ENCODE results near the gene PDGFRB.

Gene PDGFRB

DNA sequence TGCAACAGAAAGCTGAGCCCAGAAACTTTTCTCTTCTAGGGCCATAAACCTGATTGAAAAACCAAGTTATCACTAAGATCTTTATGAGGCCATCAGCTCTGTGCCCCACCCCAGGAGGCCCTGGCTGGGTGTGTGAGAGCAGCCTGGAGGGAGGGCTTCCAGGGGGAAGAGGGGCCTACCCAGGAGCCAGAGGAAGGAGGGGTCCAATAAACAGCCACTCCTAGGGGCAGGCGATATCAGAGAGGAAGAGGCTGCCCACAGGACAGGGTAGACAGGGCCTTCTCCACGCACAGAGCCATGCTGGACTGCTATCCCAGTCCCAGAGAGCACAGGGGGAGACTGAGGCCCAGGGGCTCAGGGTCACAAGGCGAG is 6.5 kb upstream of the PDGFRB start:
- no peak for DNase-seq

- peak; percentile 63 to 73 for DNase-seq
Observed at GRCh38 chr5:150161242-150162141, 5.8 kb upstream of the PDGFRB start.

DNA sequence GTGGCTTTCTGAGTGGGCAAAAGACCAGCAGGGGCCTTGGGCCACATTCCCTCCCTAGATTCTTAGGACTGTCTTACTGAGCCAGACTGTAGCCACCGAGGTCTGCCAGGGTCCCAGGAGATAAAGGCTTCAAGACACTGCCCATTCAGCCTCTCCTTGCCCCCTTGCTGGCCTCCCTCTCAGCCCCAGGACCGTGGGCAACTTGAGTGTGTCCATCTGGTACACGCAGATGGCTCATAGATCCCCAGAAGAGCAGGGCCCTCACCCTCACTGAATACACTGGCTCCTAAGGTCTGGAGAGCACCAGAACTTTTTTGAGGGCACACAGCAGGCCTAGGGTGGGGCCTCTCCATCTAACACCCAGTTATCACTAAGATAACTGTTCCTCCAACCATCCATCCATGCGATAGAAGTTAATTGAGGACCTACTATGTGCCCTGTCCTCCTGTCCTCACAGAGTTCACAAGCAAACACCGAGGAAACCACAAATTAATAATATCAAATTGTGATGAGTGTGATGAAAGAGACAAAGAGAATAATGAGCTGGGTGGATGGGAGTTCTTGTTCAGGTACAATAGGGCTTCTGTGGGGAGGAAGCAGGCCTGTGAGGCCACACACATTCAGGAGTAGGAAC is 4.9 kb upstream of the PDGFRB start:
- no peak for DNase-seq

DNA sequence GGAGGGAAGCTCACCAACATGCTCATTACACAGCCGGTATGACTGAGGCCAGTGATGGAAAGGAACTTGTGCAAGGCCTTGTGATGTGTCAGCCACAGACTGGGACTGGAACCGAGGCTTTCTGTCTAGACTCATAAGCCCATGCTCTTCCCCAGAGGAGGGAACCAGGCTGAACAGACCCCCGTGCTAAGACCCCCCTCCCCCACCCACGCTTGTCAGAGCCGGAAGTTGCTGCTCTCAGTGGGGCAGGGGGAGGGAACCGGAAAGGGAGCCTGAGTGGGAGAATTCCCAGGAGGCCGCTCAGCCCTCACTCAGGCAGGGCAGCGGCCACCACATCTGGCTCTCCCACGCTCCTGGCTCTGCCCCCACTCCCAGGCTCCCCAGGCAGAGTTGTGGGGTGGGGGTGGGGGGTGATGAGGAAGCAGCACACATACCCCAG is 4.1 kb upstream of the PDGFRB start:
- peak; percentile 70 to 72 for DNase-seq

DNA sequence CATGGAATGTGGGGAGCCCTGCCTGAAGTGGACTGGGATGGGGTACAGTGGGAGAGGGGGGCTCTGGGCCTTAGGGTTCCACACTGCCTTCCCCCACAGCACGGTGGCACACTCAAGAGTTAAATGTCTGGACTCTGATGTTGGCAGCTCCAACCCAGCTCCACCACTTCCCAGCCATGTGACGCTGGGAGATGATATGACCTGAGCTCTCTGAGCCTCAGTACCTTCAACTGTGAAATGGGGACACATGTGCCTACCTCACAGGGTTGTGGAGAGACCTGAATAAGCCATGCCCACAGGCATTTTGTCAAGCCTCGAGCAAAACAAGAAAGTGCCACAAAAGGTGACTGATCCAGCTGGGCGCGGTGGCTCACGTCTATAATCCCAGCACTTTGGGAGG is 3.4 kb upstream of the PDGFRB start:
- DNase-seq = no peak

DNA sequence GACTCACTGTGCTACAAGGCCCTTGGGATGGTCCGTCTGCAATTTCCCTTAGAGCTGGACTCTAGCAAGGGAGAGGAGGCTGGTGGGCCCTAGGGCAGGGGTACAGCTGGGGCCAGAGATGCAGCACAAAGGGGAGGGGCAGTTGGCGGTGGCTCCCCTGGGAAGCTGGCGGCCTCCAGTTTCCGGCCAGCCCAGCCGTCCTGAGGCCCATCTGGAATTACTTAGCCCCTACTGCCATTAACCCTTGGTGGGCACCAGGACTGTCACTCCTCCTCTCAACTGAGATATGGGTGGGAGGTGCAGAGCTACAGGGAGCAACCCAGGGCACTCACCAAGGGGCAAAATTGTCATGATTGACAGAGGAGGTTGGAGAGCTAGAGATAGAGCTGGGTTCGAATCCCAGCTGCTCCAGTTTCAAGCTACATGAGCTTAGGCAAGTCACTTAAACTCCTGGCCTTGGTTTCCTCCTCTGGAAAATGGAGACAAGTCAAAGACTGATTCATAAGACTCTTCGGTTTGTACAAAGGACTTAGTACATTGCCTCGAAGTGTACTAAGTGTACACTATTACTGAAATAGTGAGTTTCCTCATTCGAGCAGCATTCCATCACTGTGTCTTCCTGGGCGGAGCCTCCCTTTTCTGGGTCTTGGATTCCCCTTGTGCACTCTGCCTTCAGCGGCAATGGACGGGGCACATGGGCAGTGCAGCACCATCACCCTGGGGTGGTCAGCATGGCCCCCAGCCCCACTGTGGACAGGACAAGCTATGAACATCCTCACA is 2.7 kb upstream of the PDGFRB start:
- DNase-seq = no peak

DNA sequence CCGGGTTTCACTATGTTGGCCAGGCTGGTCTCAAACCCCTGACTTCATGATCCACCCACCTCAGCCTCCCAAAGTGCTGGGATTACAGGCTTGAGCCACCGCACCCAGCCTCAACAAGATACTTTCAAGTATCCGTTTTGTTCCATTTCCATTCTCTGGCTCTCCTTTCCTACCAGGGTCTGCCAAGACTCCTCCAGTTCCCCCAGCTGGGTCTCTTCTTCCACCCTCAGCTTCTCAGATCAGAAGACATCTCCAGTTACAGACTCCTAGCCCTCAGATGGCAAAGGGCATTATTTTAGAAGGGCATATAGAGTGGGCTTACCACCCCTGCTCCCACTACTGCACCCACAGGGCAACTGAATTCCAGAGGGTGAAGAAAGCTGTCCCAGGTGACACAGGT is 1.5 kb upstream of the PDGFRB start:
- no peak for DNase-seq

DNA sequence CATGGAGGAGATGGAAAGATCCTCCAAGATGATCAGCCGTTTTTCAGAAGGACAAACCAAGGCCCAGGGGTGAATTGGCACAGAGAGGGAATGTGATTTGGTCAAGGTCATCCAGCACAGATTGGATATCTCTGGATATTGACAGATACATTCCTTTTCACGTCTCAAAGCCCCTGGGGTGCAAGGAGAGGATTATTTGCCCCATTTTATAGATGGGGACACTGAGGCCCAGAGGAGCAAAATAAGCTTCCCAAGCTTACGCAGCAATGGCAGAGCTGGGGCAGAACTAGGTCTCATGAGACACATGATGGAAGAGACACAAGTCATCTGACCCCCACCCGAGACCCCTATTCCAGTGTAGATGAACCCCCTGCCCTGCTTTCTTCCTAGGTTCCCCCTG is 895 bp upstream of the PDGFRB start:
- DNase-seq = no peak

- no peak for DNase-seq
Observed at GRCh38 chr5:150156027-150156368, 353 bp upstream of the PDGFRB start.

DNA sequence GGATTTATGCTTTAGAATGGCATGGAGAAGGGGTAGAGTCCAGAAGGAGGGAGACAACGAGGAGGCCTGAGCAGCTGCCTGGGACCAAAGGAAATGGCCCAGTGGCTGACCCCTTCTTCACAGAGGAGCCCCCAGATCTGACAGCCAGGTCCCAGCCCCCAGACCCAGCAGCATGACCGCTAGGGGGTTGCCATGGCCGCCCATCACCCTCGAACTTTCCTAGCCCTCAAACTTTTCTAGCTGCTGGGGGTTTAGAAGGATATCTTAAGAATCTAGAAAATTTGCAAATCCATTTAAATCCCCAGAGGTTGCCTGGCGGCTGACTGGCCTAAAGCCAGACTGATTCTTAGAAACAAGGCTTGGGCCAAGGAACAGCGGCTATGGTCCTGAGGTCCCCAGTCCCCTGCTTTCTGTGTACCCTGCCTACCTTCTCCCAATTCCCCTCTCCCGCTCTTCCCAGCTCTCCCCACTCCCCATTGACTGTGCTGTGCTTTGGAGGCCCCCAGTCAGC is 972 bp downstream of the PDGFRB start:
- no peak for DNase-seq

DNA sequence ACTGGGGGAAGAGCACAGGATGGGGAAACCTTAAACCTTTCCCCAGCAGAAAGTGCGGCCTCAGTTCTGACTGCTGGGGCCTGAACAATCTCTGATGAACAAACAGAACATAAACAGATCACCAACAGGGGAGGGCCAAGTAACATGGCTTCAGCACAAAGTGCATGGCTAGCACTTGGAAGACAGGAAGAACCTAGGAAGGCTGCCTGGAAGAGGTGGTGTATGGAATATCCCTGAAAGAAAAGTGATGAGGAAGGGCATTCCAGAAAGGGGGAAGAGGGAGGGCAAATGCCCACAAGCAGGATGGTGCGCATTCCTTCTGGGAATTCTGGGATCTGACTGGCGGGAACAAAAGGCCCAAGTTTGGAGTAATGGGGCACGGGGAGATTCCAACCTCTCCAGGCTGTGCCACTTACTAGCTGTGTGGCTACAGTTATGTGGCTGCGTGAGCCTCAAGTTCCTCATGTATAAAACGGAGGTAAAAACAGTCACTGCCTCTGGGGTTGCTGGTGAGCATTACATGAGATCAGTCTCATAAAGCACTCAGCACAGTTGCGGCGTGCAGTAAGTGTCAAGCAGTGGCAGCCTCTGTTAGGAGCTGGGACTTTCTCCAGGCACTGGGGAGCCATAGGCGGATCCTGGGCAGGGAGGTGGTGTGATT is 1.6 kb downstream of the PDGFRB start:
- DNase-seq = peak; percentile 57 to 61

DNA sequence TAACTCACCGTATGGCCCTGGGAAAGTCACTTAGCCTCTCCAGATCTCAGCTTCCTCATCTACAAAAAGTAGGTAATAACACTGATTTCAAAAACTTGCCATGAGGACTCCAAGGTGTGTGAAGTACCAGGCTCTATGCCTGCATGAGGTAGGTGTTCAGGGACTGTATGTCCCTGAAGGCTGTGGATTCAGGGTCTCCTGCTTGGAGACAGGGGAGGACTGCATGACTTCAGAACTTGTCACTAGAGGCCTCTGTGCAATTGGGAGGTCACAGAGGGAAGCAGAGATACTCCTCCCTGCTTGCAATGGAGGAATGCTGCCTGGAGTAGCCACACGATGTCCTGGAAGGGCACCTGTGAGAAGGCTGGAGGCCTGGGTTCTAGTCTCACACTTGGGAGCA is 2.2 kb downstream of the PDGFRB start:
- DNase-seq = no peak

- DNase-seq = no peak
Observed at GRCh38 chr5:150152636-150153462, 2.8 kb downstream of the PDGFRB start.

DNA sequence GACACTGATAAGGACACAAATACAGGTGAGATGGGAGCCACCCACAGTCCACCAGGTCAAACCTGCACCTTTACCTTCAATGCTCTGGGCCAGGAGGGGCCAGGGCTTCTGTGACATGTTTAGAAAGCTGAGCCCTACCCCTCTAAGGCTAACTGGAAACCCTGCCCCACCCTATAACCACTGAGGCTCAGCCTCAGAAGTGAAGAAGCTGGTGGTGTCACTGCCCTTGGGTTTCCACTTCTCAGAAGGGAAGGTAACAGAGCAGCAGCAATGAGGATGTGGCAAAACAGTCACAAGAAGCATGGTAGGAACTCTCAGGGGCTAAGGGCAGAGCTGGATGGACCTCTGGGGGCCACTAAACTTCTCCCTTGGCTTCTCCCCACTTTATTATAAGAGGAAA is 6.0 kb downstream of the PDGFRB start:
- DNase-seq = no peak

DNA sequence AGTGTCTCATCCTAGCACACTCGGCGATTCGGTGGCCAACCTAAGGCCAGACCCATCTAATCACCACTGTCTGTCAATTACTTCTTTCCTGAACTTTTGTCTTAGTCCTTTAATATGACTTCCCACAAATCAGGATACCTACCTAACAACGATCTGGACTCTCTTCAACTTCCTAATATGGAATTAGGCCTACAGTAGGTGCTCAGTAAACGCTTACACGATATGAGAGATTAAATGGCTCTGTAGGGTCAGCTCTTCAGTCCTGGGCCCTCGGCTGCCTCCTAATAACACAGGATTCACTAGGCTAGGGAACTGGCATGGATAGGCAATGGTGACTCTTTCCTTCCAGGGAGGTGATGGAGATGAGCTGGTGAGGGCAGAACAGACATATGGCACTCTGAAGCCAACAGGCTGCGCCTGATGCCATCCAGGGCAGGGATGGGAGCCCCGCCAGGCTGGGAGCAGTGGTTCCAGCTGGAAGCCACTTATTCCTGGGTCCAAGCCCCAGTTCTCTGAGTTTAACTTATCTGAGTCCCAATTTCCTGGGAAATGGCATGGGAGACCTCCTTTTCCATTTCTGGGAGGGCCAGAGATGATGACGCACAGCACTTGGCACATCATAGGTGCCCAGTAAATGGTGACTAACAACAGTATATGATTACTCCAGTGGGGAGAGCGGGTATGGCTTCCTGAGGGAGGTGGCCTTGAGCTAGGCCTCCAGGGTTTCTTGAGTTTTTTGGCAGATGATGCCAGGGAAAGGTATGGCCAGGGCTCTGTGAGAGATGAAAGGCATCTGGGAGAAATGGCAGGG is 7.3 kb downstream of the PDGFRB start:
- DNase-seq = no peak

DNA sequence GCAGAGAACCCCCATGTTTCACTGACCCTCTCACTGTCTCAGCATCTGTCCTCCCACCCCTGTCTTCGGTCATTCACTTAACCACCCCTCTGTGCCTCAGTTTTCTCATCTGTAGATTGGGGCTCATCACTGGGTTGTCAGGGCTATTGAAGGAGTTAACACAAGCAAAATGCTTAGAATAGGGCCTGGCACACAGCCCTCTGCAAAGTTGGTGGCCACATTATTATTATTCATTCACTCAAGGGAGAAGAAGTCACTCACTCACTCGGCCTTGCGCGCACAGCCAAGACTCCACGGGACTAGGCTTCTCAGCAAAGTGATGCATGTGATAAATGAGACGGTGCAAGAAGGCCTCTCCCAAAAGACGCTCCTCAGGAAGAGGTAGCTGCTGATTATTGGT is 8.0 kb downstream of the PDGFRB start:
- no peak for DNase-seq

GRCh38 chr5:150146862-150147601 is 8.6 kb downstream of the PDGFRB start:
- DNase-seq = no peak

DNA sequence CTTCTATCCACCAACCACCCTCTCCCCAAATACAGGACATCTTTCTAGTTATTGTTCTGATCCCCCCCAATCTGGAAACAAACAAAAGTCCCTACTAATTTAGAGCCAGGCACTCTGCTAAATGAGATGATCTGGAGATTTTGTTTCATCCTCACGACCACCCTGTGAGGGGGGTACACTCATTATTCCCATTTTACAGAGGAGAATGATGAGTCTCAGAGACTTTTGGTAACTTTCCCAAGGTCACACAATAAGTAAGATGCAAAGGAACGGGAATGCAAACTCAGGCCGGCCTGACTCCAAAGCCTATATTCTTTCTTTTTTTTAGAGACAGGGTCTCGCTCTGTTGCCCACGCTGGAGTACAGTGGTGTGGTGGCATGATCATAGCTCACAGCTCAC is 9.4 kb downstream of the PDGFRB start:
- no peak for DNase-seq

GRCh38 chr5:150144879-150145278 is 10.8 kb downstream of the PDGFRB start:
- DNase-seq = peak in 1 of 2 experiments; percentile 29

DNA sequence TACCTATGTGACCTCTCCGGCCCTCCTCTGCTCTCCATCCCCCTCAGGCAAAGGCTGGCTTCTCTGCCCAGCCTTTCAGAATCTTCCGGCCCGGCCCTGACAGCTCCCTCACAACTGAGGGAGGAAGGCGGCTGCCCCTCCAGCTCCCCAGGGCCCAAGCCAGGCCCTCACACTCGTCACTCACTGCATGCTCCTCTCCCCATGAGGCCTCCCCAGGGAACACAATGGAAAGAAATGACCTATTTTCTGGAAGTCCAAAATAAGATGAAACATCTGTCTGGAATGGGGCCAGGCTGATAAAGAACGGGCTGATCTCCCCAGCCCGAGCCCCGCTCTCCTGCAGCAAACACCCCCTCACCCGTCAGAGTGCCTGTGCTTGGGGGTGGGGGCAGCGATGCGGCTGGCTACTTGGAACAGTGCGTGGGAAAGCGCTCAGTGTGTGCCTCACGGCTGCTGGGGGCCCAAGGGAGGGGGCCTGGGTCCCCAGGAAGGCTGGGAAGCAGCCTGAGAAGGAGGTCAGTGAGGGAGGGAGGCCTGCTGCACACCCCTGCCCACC is 11.3 kb downstream of the PDGFRB start:
- DNase-seq = no peak
